AG09309 (cell line): ENCODE data around the gene MFAP3.

ENCODE experiments used
- DNase-seq: peaks from one replicate; pipeline ENCODE4 v3.0.0-alpha.2; 2010; ENCODE audit warnings: low read depth
- H3K4me3 ChIP-seq: 2 replicates; pipeline ENCODE4 v1.5.1; 2011; ENCODE audit warnings: mild to moderate bottlenecking, low read depth, low read length, moderate library complexity; ENCODE audit not compliant: control insufficient read depth
- TF ChIP-seq, protein P1 (sequence below): IDR thresholded peaks from 2 replicates; pipeline ENCODE4 v1.5.1; 2011; ENCODE audit warnings: mild to moderate bottlenecking, low read depth, low read length, inconsistent platforms; ENCODE audit not compliant: insufficient read depth, control insufficient read depth; ENCODE audit errors: missing control alignments

MFAP3 gene

DNA sequence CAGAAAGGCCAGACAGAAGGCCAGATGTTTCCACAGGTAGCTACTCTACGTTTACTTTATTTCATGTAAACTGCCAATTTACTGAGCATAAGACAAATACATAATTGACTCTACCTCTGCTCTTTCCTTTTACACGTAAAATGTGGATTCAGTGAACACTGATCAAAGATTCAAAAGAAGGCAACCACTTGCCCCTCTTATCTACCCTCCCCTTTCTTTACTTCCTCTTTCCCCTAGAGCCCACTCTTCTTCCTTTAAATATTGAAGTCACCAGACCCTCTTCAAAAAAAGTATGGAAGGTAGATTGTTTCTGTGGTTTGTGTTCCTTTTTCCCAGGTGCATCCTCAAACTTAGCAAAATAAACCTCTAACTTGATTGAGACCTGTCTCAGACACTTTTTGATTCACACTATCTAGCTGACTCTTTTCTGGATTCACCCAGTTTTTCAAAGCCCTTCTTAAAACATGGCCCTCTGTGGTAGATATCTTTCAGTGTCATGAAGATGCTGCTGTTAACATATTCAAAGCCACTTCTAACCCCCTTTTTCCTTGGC lies 6.8 kb upstream of the MFAP3 start:
- TF ChIP-seq, protein P1, sequence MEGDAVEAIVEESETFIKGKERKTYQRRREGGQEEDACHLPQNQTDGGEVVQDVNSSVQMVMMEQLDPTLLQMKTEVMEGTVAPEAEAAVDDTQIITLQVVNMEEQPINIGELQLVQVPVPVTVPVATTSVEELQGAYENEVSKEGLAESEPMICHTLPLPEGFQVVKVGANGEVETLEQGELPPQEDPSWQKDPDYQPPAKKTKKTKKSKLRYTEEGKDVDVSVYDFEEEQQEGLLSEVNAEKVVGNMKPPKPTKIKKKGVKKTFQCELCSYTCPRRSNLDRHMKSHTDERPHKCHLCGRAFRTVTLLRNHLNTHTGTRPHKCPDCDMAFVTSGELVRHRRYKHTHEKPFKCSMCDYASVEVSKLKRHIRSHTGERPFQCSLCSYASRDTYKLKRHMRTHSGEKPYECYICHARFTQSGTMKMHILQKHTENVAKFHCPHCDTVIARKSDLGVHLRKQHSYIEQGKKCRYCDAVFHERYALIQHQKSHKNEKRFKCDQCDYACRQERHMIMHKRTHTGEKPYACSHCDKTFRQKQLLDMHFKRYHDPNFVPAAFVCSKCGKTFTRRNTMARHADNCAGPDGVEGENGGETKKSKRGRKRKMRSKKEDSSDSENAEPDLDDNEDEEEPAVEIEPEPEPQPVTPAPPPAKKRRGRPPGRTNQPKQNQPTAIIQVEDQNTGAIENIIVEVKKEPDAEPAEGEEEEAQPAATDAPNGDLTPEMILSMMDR, result no peak
- no peak for DNase-seq
- H3K4me3 ChIP-seq, result no peak overlapping the region

DNA sequence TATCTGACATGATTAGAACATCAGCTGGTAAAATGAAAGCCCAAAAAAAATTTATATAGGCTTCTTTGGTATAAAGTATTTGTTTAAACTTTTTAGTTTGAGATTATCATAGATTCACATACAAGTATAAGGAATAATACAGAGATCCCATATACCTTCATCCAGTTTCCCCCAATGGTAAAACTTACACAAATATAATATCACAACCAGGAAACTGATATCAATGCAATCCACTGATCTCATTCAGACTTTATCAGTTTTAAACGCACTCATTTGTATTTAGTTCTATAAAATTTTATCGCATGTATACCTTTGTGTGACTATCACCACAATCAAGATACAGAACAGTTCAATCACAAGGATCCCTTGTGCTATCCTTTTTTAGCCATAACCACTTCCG lies 3.8 kb upstream of the MFAP3 start:
- no peak overlapping the region for H3K4me3 ChIP-seq
- no peak for DNase-seq
- TF ChIP-seq, protein P1, result no peak

DNA sequence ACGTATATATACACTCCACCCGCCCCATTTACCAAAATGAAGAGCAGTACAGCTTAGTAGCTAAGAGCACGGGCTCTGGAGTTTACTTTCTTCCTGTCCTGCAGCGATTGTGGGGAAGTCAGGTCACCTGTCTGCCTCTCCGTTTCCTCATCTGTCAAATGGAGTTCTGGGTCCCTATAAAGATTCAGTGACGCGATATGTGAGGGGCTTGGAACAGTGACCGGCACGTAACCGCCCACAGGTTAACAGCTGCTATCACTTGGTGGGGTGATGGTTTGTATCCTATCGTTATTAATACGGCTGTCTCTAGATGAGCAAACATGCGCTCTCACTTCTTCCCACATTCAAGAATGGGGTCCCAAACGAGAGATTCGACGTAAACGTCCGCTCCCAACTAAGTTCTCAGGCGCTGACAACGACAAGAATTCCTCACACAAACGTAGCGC lies 483 bp upstream of the MFAP3 start:
- peak overlapping the region; percentile 86 for H3K4me3 ChIP-seq
- TF ChIP-seq, protein P1, result no peak
- no peak for DNase-seq

DNA sequence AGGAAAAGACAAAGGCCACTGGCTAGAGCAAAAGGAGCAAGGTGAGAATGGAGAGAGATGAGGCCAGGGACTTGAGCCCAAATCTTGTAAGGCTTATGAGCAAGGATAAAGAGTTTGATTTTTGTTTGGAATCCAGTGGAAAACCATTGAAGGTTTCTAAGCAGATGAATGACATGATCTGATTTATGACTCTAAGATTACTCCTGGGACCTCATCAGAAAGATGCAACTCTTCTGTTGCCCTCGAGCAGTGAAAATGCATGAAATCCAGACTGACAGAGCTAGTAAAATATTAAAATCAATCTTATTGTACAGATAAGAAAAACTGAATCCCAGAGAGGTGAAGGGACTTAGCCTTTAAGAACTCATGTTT lies 677 bp downstream of the MFAP3 start:
- no peak for DNase-seq
- TF ChIP-seq, protein P1, result no peak
- peak overlapping the region; percentile 86 for H3K4me3 ChIP-seq

DNA sequence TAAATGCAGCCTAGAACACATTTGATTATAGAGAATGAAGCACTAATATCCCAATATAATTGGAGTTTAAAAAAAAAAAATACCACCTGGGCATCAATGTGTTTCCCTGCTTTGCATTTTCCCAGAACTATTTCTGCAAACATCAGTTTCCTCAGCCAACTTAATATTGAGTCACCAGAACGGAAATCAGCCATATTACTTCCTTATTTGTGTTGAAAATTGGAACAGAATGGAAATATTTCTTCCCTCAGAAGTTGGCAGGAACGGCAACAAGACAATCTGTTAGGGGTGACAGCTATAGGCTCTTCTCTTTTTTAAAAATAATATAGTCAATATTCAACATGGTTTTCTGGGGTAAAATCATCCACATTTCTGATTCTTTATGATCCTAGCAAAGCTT lies 4.0 kb downstream of the MFAP3 start:
- TF ChIP-seq, protein P1, result no peak
- no peak overlapping the region for H3K4me3 ChIP-seq
- DNase-seq, result no peak

DNA sequence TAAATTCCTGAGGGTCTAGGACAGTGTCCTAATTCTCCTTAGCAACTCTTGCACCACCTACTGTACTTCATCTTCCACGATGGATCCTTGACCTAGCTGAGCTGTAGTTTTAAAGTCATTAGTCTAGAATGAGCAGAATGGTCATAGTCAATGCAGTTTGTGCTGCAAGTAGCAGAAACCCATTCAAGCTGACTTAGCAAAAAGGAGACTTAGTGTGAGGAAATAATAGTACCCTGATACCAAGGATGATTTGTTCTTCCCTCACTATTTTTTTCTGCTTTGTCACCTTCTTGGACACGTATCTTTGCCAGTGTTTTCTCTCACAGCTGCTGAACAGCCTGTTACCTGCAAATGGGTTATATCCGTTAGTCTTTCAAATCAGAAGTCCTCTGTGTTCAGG lies 5.3 kb downstream of the MFAP3 start:
- no peak for DNase-seq
- H3K4me3 ChIP-seq, result no peak overlapping the region
- TF ChIP-seq, protein P1, result no peak

DNA sequence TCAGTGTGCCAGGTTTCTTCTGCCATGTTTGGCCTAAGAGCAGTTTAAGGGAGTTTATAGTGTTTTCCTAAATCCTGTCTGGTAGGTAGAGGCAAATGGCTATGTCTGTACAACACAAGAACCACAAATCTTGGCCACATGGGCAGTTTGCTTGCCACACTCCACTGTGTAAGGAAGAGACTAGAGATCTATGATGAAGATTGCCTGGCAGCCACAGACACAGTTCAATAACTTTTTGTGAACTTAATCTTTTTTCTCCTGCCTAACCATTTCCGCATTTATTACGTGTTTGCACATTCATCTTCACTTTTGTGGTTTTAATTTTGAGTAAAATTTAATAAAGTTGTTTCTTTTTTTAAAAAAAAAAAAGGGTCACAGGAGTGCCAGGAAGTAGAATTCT lies 5.8 kb downstream of the MFAP3 start:
- TF ChIP-seq, protein P1, result no peak
- no peak for DNase-seq
- no peak overlapping the region for H3K4me3 ChIP-seq
